ENCODE measurements around the gene CCDC174.

CCDC174 gene

DNA sequence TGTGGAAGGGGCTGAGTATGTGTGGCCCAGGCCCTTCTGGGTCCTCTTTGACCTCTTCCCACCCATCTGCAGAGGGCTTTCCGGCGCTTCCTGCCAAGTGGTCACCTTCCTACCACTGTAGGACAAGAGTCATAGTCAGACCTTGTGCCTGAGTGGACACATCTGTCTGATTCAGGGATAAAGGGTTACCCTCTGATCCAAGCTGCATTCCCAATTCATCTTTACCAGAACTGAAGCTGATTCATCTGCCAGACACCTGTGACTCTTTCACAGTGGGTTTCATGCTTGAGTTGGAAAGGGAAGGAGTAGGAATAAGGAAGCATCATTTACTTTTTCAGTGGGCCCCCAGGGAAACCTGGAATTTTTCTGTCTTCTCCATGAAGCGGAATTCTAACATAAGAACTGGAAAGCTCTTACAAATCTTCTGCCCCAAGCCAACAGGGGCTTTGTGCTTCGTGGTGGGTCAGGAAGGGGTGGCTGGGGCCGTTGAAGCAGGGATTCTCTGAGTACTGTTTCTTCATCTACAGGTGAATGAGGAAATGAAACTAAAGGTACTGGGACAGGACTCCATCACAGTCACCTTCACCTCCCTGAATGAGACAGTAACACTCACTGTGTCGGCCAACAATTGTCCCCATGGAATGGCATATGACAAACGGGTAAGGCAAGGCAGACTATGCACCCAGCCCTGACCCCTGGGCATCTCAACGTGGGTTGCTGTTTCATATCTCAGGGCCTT lies 69.7 kb downstream of the CCDC174 start:
- Mint-ChIP-seq H3K36me3 (ENCODE audit: low read depth) (no peaks in the 10 kb centered on the region), H3K9me3 (no peaks in the 10 kb centered on the region), H3K4me3 (no peak overlapping the region), H3K4me1 (ENCODE audit: low read depth) (no peaks in the 10 kb centered on the region), H3K27me3 (peaks cover 12% of the 10 kb centered on the region), H3K27ac (no peak overlapping the region)
- DNase-seq: no peak
